CD4-positive, alpha-beta T cell treated with Interferon alpha-2 for 1 hour (primary cell): ENCODE results near the gene UBN2.
"Not testable (repeated sequence)": the region's sequence is repeated elsewhere in the genome, so short reads cannot be mapped to it uniquely, and the experiment has no call there.

Experiments
- DNase-seq, 2 donors: peaks; one replicate each; pipeline ENCODE4 v3.0.0-alpha.2; 2020 to 2022

The UBN2 gene

GRCh38 chr7:139300390-139300789 is 69.4 kb downstream of the UBN2 start:
- no peak for DNase-seq

GRCh38 chr7:139304517-139304916 is 73.5 kb downstream of the UBN2 start:
- no peak for DNase-seq

- no peak for DNase-seq
Measured at GRCh38 chr7:139317939-139318505, 87.0 kb downstream of the UBN2 start.

GRCh38 chr7:139321071-139321745 is 90.2 kb downstream of the UBN2 start:
- no peak for DNase-seq

GRCh38 chr7:139324709-139325108 is 93.7 kb downstream of the UBN2 start:
- DNase-seq: not testable (repeated sequence)

- no peak for DNase-seq
Measured at GRCh38 chr7:139328375-139328774, 97.3 kb downstream of the UBN2 start.

GRCh38 chr7:139329119-139329518 is 98.1 kb downstream of the UBN2 start:
- DNase-seq: no peak

GRCh38 chr7:139330333-139331030 is 99.4 kb downstream of the UBN2 start:
- DNase-seq: no peak

GRCh38 chr7:139332697-139333359 is 101.8 kb downstream of the UBN2 start:
- no peak for DNase-seq

GRCh38 chr7:139333443-139333842 is 102.4 kb downstream of the UBN2 start:
- not testable (repeated sequence) for DNase-seq

GRCh38 chr7:139334399-139335150 is 103.5 kb downstream of the UBN2 start:
- DNase-seq: no peak

GRCh38 chr7:139339025-139339424 is 108.0 kb downstream of the UBN2 start:
- DNase-seq: no peak

GRCh38 chr7:139339698-139340036 is 108.6 kb downstream of the UBN2 start:
- peak in 1 of 2 donors; percentile 7 for DNase-seq

GRCh38 chr7:139340037-139340807 is 109.2 kb downstream of the UBN2 start:
- peak; percentile 99 for DNase-seq

- DNase-seq: no peak
Measured at GRCh38 chr7:139340808-139341057, 109.7 kb downstream of the UBN2 start.

- peak; percentile 86 to 91 for DNase-seq
Measured at GRCh38 chr7:139341058-139341775, 110.2 kb downstream of the UBN2 start, which contains the start of gene FMC1. TSS of gene FMC1 (plus strand) at chr7:139341337. CDS start at chr7:139341385, 48 bp downstream.

- DNase-seq: no peak
Measured at GRCh38 chr7:139341776-139342226, 110.8 kb downstream of the UBN2 start.

- DNase-seq: no peak
Measured at GRCh38 chr7:139345042-139345441, 114.0 kb downstream of the UBN2 start.

GRCh38 chr7:139351027-139351426 is 120.0 kb downstream of the UBN2 start:
- DNase-seq: no peak

- no peak for DNase-seq
Measured at GRCh38 chr7:139354729-139355128, 123.7 kb downstream of the UBN2 start.

GRCh38 chr7:139355320-139355719 is 124.3 kb downstream of the UBN2 start:
- no peak for DNase-seq
